ENCODE measurements around the gene DIP2C. TPM values are rescaled to one million over a fixed set of nuclear protein-coding genes. Genes with fewer than 3 reads are reported as not detected.

The DIP2C gene
- total RNA-seq, 4 donors from 2014 or later: 10.5 to 40.5 (median 19.5) TPM

GRCh38 chr10:546971-547590 lies 142.4 kb downstream of the DIP2C start:
- no peaks in the 10 kb centered on the region for H3K4me1 ChIP-seq
- H3K36me3 ChIP-seq: no peaks in the 10 kb centered on the region
- DNase-seq: no peak
- H3K27ac ChIP-seq: no peak overlapping the region
- no peak overlapping the region for H3K4me3 ChIP-seq
- intact Hi-C loops (cut with DNase I; ENCODE audit: low total_unique reads): no loop called here
- TF ChIP-seq CTCF (IDR thresholded peaks at IDR 0.05): no peak
- no peak for TF ChIP-seq POLR2A (IDR thresholded peaks at IDR 0.05)
- no peaks in the 10 kb centered on the region for H3K27me3 ChIP-seq
- H3K9me3 ChIP-seq: no peaks in the 10 kb centered on the region

DNA sequence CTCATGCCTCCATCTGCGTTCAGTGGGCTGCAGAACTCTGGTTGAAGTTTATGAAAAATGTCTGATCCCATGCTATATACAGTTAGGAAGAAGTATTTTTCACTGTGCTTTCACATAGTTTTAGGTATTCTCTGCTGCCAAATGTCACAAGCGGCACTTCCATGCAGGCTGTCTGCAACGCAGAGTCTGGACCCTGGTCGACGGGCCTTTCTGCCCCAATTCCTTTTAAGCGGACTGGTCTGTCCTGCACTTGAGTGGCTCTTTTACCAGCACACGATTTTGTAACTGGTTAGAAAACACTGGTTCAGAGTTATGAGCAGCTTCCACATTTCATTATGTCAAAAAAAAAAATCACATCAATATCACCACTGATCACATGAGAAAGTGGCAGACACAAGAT lies 143.0 kb downstream of the DIP2C start:
- Histone ChIP-seq H3K27ac (no peak overlapping the region), H3K9me3 (no peaks in the 10 kb centered on the region), H3K4me1 (no peaks in the 10 kb centered on the region), H3K4me3 (no peak overlapping the region), H3K36me3 (no peaks in the 10 kb centered on the region), H3K27me3 (no peaks in the 10 kb centered on the region)
- intact Hi-C loops (cut with DNase I; ENCODE audit: low total_unique reads): no loop called here
- TF ChIP-seq POLR2A (IDR thresholded peaks at IDR 0.05) (no peak), CTCF (IDR thresholded peaks at IDR 0.05) (no peak)
- no peak for DNase-seq

DNA sequence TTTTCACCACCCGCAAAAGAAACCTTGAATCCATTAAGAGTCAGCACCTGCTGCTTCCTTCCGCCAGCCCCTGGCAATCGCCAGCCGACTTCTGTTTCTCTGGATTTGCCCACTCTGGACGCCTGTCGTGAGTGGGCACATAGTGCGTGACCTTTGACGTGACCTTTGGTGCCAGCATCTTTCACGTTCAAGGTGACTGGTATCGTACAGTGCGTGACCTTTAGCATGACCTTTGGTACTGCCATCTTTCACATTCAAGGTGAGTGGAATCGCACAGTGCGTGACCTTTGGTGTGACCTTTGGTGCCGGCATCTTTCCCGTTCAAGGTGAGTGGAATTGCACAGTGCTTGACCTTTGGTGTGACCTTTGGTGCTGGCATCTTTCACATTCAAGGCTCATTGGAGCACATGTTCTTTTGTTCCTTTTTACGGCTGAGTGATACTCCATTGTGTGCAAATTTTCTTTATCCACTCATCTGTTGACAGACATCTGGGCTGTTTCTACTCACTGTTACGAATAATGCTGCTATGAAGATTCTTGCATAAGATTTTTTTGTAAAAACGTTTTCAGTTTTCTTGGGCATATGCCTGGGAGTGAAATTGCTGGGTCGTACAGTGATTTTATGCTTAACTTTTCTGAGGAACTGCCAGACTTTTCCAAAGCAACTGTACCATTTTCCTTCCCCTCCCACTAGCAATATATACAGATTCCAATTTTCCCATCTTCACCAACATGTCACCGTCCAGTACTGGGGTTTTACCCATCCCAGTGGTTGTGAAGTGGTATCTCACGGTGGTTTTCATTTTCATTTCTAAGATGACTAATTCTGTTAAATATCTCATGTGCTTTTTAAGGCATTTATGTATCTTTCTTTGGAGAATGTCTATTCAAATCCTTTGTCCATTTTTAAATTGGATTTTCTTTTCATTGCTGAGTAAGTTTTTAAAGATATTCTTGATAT lies 145.3 kb downstream of the DIP2C start:
- intact Hi-C loops (cut with DNase I; ENCODE audit: low total_unique reads): no loop called here
- Histone ChIP-seq H3K27me3 (no peaks in the 10 kb centered on the region), H3K36me3 (no peaks in the 10 kb centered on the region), H3K27ac (no peak overlapping the region), H3K9me3 (no peaks in the 10 kb centered on the region), H3K4me1 (no peaks in the 10 kb centered on the region), H3K4me3 (no peak overlapping the region)
- no peak for DNase-seq
- TF ChIP-seq CTCF (IDR thresholded peaks at IDR 0.05) (no peak), POLR2A (IDR thresholded peaks at IDR 0.05) (no peak)

- no peak overlapping the region for H3K4me3 ChIP-seq
- H3K36me3 ChIP-seq: no peaks in the 10 kb centered on the region
- H3K27ac ChIP-seq: no peak overlapping the region
- no peaks in the 10 kb centered on the region for H3K4me1 ChIP-seq
- intact Hi-C loops (cut with DNase I; ENCODE audit: low total_unique reads): no loop called here
- no peaks in the 10 kb centered on the region for H3K27me3 ChIP-seq
- TF ChIP-seq CTCF (IDR thresholded peaks at IDR 0.05) (no peak), POLR2A (IDR thresholded peaks at IDR 0.05) (no peak)
- no peak for DNase-seq
- no peaks in the 10 kb centered on the region for H3K9me3 ChIP-seq
Observed at GRCh38 chr10:543131-543530, 146.3 kb downstream of the DIP2C start.

GRCh38 chr10:541750-542371 lies 147.6 kb downstream of the DIP2C start:
- Histone ChIP-seq H3K4me3 (no peak overlapping the region), H3K36me3 (no peaks in the 10 kb centered on the region), H3K4me1 (no peaks in the 10 kb centered on the region), H3K27me3 (no peaks in the 10 kb centered on the region), H3K9me3 (no peaks in the 10 kb centered on the region), H3K27ac (no peak overlapping the region)
- TF ChIP-seq CTCF (IDR thresholded peaks at IDR 0.05): no peak
- no peak for TF ChIP-seq POLR2A (IDR thresholded peaks at IDR 0.05)
- intact Hi-C loops (cut with DNase I; ENCODE audit: low total_unique reads): no loop called here
- no peak for DNase-seq
